Right atrium auricular region (tissue), 2 donors: ENCODE measurements around the gene CES2. TPM values are rescaled to one million over a fixed set of nuclear protein-coding genes. Genes with fewer than 3 reads are reported as not detected.
"Not testable (repeated sequence)": the region's sequence is repeated elsewhere in the genome, so short reads cannot be mapped to it uniquely, and the experiment has no call there.

ENCODE experiments used
- DNase-seq: peaks from one replicate; pipeline ENCODE4 v3.0.0-alpha.2; 2019; ENCODE audit warnings: low spot score
- H3K27ac ChIP-seq, 2 donors: fragments of 200-600 bp; sonication (generic); 1 replicate in 1 of 2; 2 replicates in 1 of 2; pipeline ENCODE4 v1.5.1; 2016 to 2019
- H3K27me3 ChIP-seq, 2 donors: fragments of 200-600 bp; sonication (generic); one replicate each; pipeline versions ENCODE4 v1.5.1 to v1.6.0; 2017 to 2019
- H3K36me3 ChIP-seq: fragments of 200-600 bp; sonication (generic); one replicate; pipeline ENCODE4 v1.5.1; 2016
- H3K4me1 ChIP-seq, 2 donors: fragments of 200-600 bp; sonication (generic); one replicate each; pipeline versions ENCODE4 v1.5.1 to v1.6.0; 2017 to 2019
- H3K4me3 ChIP-seq, 2 donors: fragments of 200-600 bp; sonication (generic); 1 replicate in 1 of 2; 2 replicates in 1 of 2; pipeline ENCODE4 v1.5.1; 2017 to 2019; ENCODE audit warnings: mild to moderate bottlenecking in 1 of 2, moderate library complexity in 1 of 2
- H3K9me3 ChIP-seq, 2 donors: fragments of 200-600 bp; sonication (generic); one replicate each; pipeline ENCODE4 v1.5.1; 2019
- total RNA-seq, 2 donors: library from RNA; depleted of rRNA; stranded (reverse); fragments of >200 nt; gene quantifications; one replicate each; pipeline ENCODE4 v1.1.0, GENCODE V29; 2016
- TF ChIP-seq, protein P1 (sequence below), 2 donors: fragments of 200-600 bp; sonication (generic); IDR thresholded peaks; one replicate each; pipeline ENCODE4 v1.5.1; 2019; ENCODE audit warnings: antibody characterized with exemption in 2 of 2

The CES2 gene
- total RNA-seq, 2 donors from 2014 or later, result 33.1 to 51.4 TPM

GRCh38 chr16:66932076-66932475, 3.2 kb upstream of the CES2 start:
- Histone ChIP-seq H3K27ac (no peak overlapping the region), H3K27me3 (no peaks in the 10 kb centered on the region), H3K36me3 (no peaks in the 10 kb centered on the region), H3K4me3 (no peak overlapping the region), H3K4me1 (peaks cover 0 to 64% of the 10 kb centered on the region in 2 donors), H3K9me3 (no peaks in the 10 kb centered on the region)
- DNase-seq, result no peak
- TF ChIP-seq, protein P1, sequence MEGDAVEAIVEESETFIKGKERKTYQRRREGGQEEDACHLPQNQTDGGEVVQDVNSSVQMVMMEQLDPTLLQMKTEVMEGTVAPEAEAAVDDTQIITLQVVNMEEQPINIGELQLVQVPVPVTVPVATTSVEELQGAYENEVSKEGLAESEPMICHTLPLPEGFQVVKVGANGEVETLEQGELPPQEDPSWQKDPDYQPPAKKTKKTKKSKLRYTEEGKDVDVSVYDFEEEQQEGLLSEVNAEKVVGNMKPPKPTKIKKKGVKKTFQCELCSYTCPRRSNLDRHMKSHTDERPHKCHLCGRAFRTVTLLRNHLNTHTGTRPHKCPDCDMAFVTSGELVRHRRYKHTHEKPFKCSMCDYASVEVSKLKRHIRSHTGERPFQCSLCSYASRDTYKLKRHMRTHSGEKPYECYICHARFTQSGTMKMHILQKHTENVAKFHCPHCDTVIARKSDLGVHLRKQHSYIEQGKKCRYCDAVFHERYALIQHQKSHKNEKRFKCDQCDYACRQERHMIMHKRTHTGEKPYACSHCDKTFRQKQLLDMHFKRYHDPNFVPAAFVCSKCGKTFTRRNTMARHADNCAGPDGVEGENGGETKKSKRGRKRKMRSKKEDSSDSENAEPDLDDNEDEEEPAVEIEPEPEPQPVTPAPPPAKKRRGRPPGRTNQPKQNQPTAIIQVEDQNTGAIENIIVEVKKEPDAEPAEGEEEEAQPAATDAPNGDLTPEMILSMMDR (IDR thresholded peaks at IDR 0.05), result no peak

DNA sequence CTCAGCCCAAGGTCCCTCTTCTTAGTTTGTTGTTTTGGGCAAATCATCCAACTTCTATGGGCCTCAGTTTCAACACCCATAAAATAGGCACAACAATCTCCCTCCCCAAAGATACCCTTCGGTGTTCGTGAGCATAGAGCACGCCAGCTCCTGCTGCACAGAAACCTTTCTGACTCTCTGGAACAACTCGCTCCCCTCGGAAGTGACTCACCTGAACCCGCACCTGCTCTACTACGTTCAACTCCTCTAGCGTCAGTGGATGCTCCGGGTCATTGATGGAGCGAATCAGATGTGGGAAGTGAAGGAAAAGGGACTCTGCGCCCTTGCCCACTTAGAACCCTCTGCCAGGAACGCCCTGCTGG, 1.6 kb upstream of the CES2 start:
- Histone ChIP-seq H3K9me3 (no peaks in the 10 kb centered on the region), H3K4me1 (peaks cover 0 to 52% of the 10 kb centered on the region in 2 donors), H3K4me3 (peak overlapping the region; percentile 89 to 94), H3K36me3 (peaks cover 6% of the 10 kb centered on the region), H3K27me3 (no peaks in the 10 kb centered on the region), H3K27ac (peak overlapping the region; percentile 92 to 97)
- no peak for DNase-seq
- TF ChIP-seq, protein P1 (IDR thresholded peaks at IDR 0.05), result no peak

DNA sequence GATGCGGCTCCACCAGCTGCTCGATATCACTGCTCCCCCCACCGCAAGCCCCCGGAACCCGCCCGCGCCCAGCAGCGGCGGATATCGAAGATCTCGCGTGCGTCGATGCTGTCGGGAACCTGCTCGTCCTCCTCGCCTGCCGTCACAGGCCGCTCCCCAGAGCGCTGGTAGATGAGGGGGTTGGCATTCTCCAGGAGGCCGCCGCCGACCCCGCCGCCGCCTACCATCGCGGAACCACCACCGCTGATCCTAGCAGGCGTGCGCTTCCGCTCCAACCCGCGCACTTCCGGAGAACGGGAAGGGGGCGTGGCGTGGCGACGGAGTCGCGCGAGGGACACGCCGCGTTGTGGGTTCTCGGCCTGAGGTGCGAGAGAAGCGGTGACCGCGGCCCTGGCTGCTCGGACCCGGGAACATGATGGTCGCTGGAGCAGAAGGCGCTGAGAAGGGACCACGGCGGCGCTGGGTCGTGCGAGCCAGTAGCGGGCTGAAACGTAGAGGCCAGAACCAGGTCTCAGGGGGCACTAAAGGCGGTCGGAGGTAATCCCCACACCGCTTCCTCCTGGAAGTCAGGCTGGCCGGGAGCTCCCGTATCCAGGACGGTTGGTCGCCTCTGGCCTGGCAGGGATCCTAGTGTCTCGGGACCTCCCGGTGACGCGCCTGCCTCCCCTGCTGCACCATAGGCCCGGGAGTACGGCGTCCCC, 1.0 kb upstream of the CES2 start, which contains the start of gene CIAO2B:
TSS of gene CIAO2B (minus strand) at position 265 of the 701 bp plus-strand sequence. CDS start at position 227, 38 bp downstream.
- no peaks in the 10 kb centered on the region for H3K27me3 ChIP-seq
- DNase-seq, result peak; percentile 92
- no peaks in the 10 kb centered on the region for H3K9me3 ChIP-seq
- H3K27ac ChIP-seq, result peak within 1 kb of the TSS; percentile 92 to 97
- peaks cover 0 to 50% of the 10 kb centered on the region in 2 donors for H3K4me1 ChIP-seq
- TF ChIP-seq, protein P1 (IDR thresholded peaks at IDR 0.05), result no peak
- peaks cover 11% of the 10 kb centered on the region for H3K36me3 ChIP-seq
- peak within 1 kb of the TSS; percentile 89 to 94 for H3K4me3 ChIP-seq

GRCh38 chr16:66934839-66935313, 440 bp upstream of the CES2 start:
- H3K4me3 ChIP-seq, result peak overlapping the region; percentile 89 to 94
- H3K4me1 ChIP-seq, result peaks cover 0 to 50% of the 10 kb centered on the region in 2 donors
- not testable (repeated sequence) for DNase-seq, H3K27me3 ChIP-seq, H3K9me3 ChIP-seq
- H3K36me3 ChIP-seq, result peaks cover 17% of the 10 kb centered on the region
- peak overlapping the region; percentile 92 to 97 for H3K27ac ChIP-seq

DNA sequence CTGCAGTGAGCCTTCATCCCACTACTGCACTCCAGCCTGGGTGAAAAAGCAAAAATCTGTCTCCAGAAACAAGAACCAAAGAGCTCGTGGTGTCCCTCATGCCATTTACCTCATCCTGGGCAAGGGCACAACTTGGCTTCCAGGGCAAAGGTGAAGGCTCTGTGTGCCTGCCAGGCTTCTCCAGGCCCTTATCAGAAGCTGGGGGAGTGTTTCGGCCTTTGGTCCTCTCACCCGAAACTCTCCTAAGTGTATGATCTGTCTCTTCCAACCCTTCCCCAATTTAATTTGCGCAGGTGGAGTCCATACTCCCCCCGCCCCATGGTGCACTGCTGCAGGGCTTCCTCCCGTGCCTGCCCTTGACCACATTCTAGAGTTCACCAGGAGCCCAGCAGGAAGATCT, 1.1 kb downstream of the CES2 start:
- TF ChIP-seq, protein P1 (IDR thresholded peaks at IDR 0.05), result no peak
- no peak for DNase-seq
- Histone ChIP-seq H3K4me3 (peak overlapping the region; percentile 89 to 94), H3K4me1 (peaks cover 0 to 40% of the 10 kb centered on the region in 2 donors), H3K9me3 (no peaks in the 10 kb centered on the region), H3K36me3 (peaks cover 33% of the 10 kb centered on the region), H3K27me3 (no peaks in the 10 kb centered on the region), H3K27ac (peak overlapping the region; percentile 92 to 97)

GRCh38 chr16:66936889-66937554, 1.7 kb downstream of the CES2 start:
- TF ChIP-seq, protein P1 (IDR thresholded peaks at IDR 0.05), result no peak
- peak overlapping the region; percentile 92 to 97 for H3K27ac ChIP-seq
- peak overlapping the region in 1 of 2 donors; percentile 89 for H3K4me3 ChIP-seq
- H3K27me3 ChIP-seq, result no peaks in the 10 kb centered on the region
- H3K36me3 ChIP-seq, result peaks cover 38% of the 10 kb centered on the region
- peaks cover 0 to 40% of the 10 kb centered on the region in 2 donors for H3K4me1 ChIP-seq
- H3K9me3 ChIP-seq, result no peaks in the 10 kb centered on the region
- DNase-seq, result no peak
